Liver (tissue), 3 donors: ENCODE results near the gene ZBTB12.

ENCODE experiments used
- EGR1 ChIP-seq, 2 donors: IDR thresholded peaks; 2 replicates each; pipeline ENCODE4 v1.6.1; 2016 to 2018; ENCODE audit warnings: antibody characterized with exemption in 2 of 2, low read depth in 2 of 2
- GABPA ChIP-seq, 2 donors: IDR thresholded peaks in 1 of 2; conservative IDR thresholded peaks in 1 of 2; 2 replicates each; pipeline ENCODE4 v1.6.1; 2016; ENCODE audit warnings: antibody characterized with exemption in 2 of 2, mild to moderate bottlenecking in 1 of 2, moderate library complexity in 1 of 2
- HNF4G ChIP-seq: IDR thresholded peaks from 2 replicates; pipeline ENCODE4 v1.6.1; 2016; ENCODE audit warnings: antibody characterized with exemption
- JUND ChIP-seq, 2 donors: IDR thresholded peaks; 2 replicates each; pipeline ENCODE4 v1.6.1; 2016; ENCODE audit warnings: antibody characterized with exemption in 2 of 2
- RAD21 ChIP-seq, 2 donors: IDR thresholded peaks; 2 replicates each; pipeline ENCODE4 v1.6.1; 2016; ENCODE audit warnings: antibody characterized with exemption in 2 of 2, mild to moderate bottlenecking in 2 of 2
- SP1 ChIP-seq: IDR thresholded peaks from 2 replicates; pipeline ENCODE4 v1.6.1; 2018; ENCODE audit warnings: antibody characterized with exemption, mild to moderate bottlenecking
- TAF1 ChIP-seq: conservative IDR thresholded peaks from 2 replicates; pipeline ENCODE4 v1.6.1; 2016; ENCODE audit warnings: antibody characterized with exemption, mild to moderate bottlenecking
- YY1 ChIP-seq: IDR thresholded peaks from 2 replicates; pipeline ENCODE4 v1.6.1; 2016; ENCODE audit warnings: antibody characterized with exemption, mild to moderate bottlenecking
- TF ChIP-seq, protein P1 (sequence below): IDR thresholded peaks from 2 replicates; pipeline ENCODE4 v1.6.1; 2016; ENCODE audit warnings: antibody characterized with exemption
- TF ChIP-seq, protein P2 (sequence below): IDR thresholded peaks from 2 replicates; pipeline ENCODE4 v1.6.1; 2016; ENCODE audit warnings: antibody characterized with exemption
- TF ChIP-seq, protein P3 (sequence below): fragments of 150-350 bp; IDR thresholded peaks from 2 replicates; pipeline ENCODE4 v1.5.1; 2017; ENCODE audit warnings: improper control_type of control experiment, low read depth, low read length; ENCODE audit not compliant: missing input control
- TF ChIP-seq, protein P4 (sequence below): IDR thresholded peaks from 2 replicates; pipeline ENCODE4 v1.6.1; 2016; ENCODE audit warnings: antibody characterized with exemption
- TF ChIP-seq, protein P5 (sequence below): IDR thresholded peaks from 2 replicates; pipeline ENCODE4 v1.6.1; 2016; ENCODE audit warnings: antibody characterized with exemption, mild to moderate bottlenecking
- donor health status: healthy.
- donor health status: healthy.

DNA sequence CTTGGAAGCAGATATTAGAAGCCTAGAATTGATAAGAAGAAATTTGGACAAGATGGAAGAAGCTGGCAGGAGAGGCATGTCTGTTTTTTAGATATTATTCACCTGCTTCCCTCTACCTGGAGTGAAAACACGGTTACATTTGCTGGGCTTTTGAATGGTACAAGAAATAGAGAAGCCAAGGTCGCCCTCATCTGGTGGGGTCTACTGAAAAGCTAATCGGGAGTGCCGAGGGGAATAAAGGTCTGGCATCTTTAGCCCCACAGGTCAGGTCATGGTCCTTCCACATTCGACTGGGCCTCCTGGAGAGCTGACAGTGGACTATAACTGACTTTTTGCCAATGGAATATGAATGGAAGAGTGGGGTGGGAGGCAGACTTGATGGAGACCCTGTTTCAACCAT lies 21.1 kb upstream of the ZBTB12 start:
- TF ChIP-seq RAD21 (IDR thresholded peaks at IDR 0.05), result peak; percentile 72
- TF ChIP-seq, protein P1, sequence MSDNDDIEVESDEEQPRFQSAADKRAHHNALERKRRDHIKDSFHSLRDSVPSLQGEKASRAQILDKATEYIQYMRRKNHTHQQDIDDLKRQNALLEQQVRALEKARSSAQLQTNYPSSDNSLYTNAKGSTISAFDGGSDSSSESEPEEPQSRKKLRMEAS, result no peak
- TF ChIP-seq, protein P2, sequence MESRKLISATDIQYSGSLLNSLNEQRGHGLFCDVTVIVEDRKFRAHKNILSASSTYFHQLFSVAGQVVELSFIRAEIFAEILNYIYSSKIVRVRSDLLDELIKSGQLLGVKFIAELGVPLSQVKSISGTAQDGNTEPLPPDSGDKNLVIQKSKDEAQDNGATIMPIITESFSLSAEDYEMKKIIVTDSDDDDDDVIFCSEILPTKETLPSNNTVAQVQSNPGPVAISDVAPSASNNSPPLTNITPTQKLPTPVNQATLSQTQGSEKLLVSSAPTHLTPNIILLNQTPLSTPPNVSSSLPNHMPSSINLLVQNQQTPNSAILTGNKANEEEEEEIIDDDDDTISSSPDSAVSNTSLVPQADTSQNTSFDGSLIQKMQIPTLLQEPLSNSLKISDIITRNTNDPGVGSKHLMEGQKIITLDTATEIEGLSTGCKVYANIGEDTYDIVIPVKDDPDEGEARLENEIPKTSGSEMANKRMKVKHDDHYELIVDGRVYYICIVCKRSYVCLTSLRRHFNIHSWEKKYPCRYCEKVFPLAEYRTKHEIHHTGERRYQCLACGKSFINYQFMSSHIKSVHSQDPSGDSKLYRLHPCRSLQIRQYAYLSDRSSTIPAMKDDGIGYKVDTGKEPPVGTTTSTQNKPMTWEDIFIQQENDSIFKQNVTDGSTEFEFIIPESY, result no peak
- TF ChIP-seq, protein P3, sequence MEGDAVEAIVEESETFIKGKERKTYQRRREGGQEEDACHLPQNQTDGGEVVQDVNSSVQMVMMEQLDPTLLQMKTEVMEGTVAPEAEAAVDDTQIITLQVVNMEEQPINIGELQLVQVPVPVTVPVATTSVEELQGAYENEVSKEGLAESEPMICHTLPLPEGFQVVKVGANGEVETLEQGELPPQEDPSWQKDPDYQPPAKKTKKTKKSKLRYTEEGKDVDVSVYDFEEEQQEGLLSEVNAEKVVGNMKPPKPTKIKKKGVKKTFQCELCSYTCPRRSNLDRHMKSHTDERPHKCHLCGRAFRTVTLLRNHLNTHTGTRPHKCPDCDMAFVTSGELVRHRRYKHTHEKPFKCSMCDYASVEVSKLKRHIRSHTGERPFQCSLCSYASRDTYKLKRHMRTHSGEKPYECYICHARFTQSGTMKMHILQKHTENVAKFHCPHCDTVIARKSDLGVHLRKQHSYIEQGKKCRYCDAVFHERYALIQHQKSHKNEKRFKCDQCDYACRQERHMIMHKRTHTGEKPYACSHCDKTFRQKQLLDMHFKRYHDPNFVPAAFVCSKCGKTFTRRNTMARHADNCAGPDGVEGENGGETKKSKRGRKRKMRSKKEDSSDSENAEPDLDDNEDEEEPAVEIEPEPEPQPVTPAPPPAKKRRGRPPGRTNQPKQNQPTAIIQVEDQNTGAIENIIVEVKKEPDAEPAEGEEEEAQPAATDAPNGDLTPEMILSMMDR, result peak; percentile 33
- TF ChIP-seq SP1, result no peak
- no peak for TF ChIP-seq HNF4G
- TF ChIP-seq YY1, result no peak
- TF ChIP-seq EGR1 (IDR thresholded peaks at IDR 0.05; ENCODE audit: low read depth in 2 of 2), result no peak
- TF ChIP-seq GABPA (IDR thresholded peaks at IDR 0.05 in 1 of 2, conservative IDR thresholded peaks at IDR 0.05 in 1 of 2), result no peak
- TF ChIP-seq JUND (IDR thresholded peaks at IDR 0.05), result no peak
- no peak for TF ChIP-seq TAF1
- TF ChIP-seq, protein P4, sequence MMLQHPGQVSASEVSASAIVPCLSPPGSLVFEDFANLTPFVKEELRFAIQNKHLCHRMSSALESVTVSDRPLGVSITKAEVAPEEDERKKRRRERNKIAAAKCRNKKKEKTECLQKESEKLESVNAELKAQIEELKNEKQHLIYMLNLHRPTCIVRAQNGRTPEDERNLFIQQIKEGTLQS, result no peak
- TF ChIP-seq, protein P5, sequence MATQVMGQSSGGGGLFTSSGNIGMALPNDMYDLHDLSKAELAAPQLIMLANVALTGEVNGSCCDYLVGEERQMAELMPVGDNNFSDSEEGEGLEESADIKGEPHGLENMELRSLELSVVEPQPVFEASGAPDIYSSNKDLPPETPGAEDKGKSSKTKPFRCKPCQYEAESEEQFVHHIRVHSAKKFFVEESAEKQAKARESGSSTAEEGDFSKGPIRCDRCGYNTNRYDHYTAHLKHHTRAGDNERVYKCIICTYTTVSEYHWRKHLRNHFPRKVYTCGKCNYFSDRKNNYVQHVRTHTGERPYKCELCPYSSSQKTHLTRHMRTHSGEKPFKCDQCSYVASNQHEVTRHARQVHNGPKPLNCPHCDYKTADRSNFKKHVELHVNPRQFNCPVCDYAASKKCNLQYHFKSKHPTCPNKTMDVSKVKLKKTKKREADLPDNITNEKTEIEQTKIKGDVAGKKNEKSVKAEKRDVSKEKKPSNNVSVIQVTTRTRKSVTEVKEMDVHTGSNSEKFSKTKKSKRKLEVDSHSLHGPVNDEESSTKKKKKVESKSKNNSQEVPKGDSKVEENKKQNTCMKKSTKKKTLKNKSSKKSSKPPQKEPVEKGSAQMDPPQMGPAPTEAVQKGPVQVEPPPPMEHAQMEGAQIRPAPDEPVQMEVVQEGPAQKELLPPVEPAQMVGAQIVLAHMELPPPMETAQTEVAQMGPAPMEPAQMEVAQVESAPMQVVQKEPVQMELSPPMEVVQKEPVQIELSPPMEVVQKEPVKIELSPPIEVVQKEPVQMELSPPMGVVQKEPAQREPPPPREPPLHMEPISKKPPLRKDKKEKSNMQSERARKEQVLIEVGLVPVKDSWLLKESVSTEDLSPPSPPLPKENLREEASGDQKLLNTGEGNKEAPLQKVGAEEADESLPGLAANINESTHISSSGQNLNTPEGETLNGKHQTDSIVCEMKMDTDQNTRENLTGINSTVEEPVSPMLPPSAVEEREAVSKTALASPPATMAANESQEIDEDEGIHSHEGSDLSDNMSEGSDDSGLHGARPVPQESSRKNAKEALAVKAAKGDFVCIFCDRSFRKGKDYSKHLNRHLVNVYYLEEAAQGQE, result no peak
